ENCODE data around the gene MARCHF5.

- TF ChIP-seq, protein P1, sequence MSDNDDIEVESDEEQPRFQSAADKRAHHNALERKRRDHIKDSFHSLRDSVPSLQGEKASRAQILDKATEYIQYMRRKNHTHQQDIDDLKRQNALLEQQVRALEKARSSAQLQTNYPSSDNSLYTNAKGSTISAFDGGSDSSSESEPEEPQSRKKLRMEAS (IDR thresholded peaks at IDR 0.05), result no peak
- no peak for TF ChIP-seq SRF (IDR thresholded peaks at IDR 0.05; ENCODE audit: low read depth)
- no peak for TF ChIP-seq ZFX (IDR thresholded peaks at IDR 0.05)
- no peak for TF ChIP-seq ZNF274 (IDR thresholded peaks at IDR 0.05; ENCODE audit: low read depth, low read length)
- TF ChIP-seq JUND (IDR thresholded peaks at IDR 0.05), result no peak
- TF ChIP-seq CTCF (IDR thresholded peaks at IDR 0.05 in 2 of 3, conservative IDR thresholded peaks at IDR 0.05 in 1 of 3; ENCODE audit: borderline replicate concordance in 1 of 3, insufficient read depth in 1 of 3, low read depth in 2 of 3, low read length in 2 of 3), result no peak
Observed at GRCh38 chr10:92263396-92263795, 27.6 kb upstream of the MARCHF5 start.
